ENCODE data around the gene RIPPLY3. TPM values are rescaled to one million over a fixed set of nuclear protein-coding genes. Genes with fewer than 3 reads are reported as not detected.
"Not testable (repeated sequence)": the region's sequence is repeated elsewhere in the genome, so short reads cannot be mapped to it uniquely, and the experiment has no call there.

Gene RIPPLY3
- polyA plus RNA-seq, 3 donors, result 2.0 to 2.7 (median 2.4) TPM

GRCh38 chr21:37008724-37009123, 2.2 kb downstream of the RIPPLY3 start:
- DNase-seq, result no peak

- DNase-seq, result peak; percentile 81
These were observed 3.3 kb downstream of the RIPPLY3 start for GRCh38 chr21:37009740-37010341.

GRCh38 chr21:37017951-37018679, 11.6 kb downstream of the RIPPLY3 start:
- no peak for DNase-seq

- no peak for DNase-seq
These were observed 20.0 kb downstream of the RIPPLY3 start for GRCh38 chr21:37026499-37026898.

GRCh38 chr21:37028570-37028969, 22.1 kb downstream of the RIPPLY3 start:
- no peak for DNase-seq

- DNase-seq, result no peak
These were observed 24.4 kb downstream of the RIPPLY3 start for GRCh38 chr21:37030864-37031263.

- no peak for DNase-seq
These were observed 25.8 kb downstream of the RIPPLY3 start for GRCh38 chr21:37032293-37032692.

- no peak for DNase-seq
These were observed 26.5 kb downstream of the RIPPLY3 start for GRCh38 chr21:37032877-37033471.

GRCh38 chr21:37034394-37034793, 27.9 kb downstream of the RIPPLY3 start:
- DNase-seq, result not testable (repeated sequence)

GRCh38 chr21:37036177-37036576, 29.7 kb downstream of the RIPPLY3 start:
- no peak for DNase-seq

- no peak for DNase-seq
These were observed 33.0 kb downstream of the RIPPLY3 start for GRCh38 chr21:37039411-37040075.

- no peak for DNase-seq
These were observed 33.7 kb downstream of the RIPPLY3 start for GRCh38 chr21:37040212-37040611.

GRCh38 chr21:37041706-37042271, 35.3 kb downstream of the RIPPLY3 start:
- DNase-seq, result no peak

- DNase-seq, result no peak
These were observed 37.3 kb downstream of the RIPPLY3 start for GRCh38 chr21:37043818-37044217.

- no peak for DNase-seq
These were observed 38.1 kb downstream of the RIPPLY3 start for GRCh38 chr21:37044643-37045042.

- DNase-seq, result no peak
These were observed 38.6 kb downstream of the RIPPLY3 start for GRCh38 chr21:37045149-37045548.

GRCh38 chr21:37045556-37045955, 39.1 kb downstream of the RIPPLY3 start:
- DNase-seq, result no peak

GRCh38 chr21:37047079-37047478, 40.6 kb downstream of the RIPPLY3 start:
- no peak for DNase-seq

- not testable (repeated sequence) for DNase-seq
These were observed 43.2 kb downstream of the RIPPLY3 start for GRCh38 chr21:37049741-37050140.

GRCh38 chr21:37055271-37055855, 48.9 kb downstream of the RIPPLY3 start:
- no peak for DNase-seq

- no peak for DNase-seq
These were observed 51.1 kb downstream of the RIPPLY3 start for GRCh38 chr21:37057614-37058013.

- DNase-seq, result no peak
These were observed 51.8 kb downstream of the RIPPLY3 start for GRCh38 chr21:37058261-37058660.

All from renal pelvis (tissue), 4 donors.